ENCODE data around the gene LCE2D.

The LCE2D gene

GRCh38 chr1:152699746-152700145, 36.6 kb downstream of the LCE2D start:
- TF ChIP-seq GABPA (IDR thresholded peaks at IDR 0.05; ENCODE audit: low read depth): no peak
- no peak for TF ChIP-seq CTCF (IDR thresholded peaks at IDR 0.05; ENCODE audit: insufficient read depth, low read length)
- TF ChIP-seq REST (IDR thresholded peaks at IDR 0.05; ENCODE audit: insufficient replicate concordance, low read depth): no peak
- TF ChIP-seq SPI1 (IDR thresholded peaks at IDR 0.05; ENCODE audit: borderline replicate concordance, low read depth): no peak
- TF ChIP-seq POLR2AphosphoS5 (IDR thresholded peaks at IDR 0.05; ENCODE audit: low read depth): no peak
- H3K4me3 ChIP-seq (replicated peaks; ENCODE audit: insufficient read depth, low read length): no peak overlapping the region
- H3K27me3 ChIP-seq (ENCODE audit: insufficient read depth, poor library complexity, severe bottlenecking): peaks cover 2% of the 10 kb centered on the region
- no peak overlapping the region for H3K27ac ChIP-seq (replicated peaks)
- no peak for DNase-seq (ENCODE audit: low read depth in 1 of 2, low spot score in 1 of 2)

- H3K4me3 ChIP-seq (replicated peaks; ENCODE audit: insufficient read depth, low read length): no peak within 1 kb of the TSS
- no peak for TF ChIP-seq GABPA (IDR thresholded peaks at IDR 0.05; ENCODE audit: low read depth)
- no peak for TF ChIP-seq POLR2AphosphoS5 (IDR thresholded peaks at IDR 0.05; ENCODE audit: low read depth)
- TF ChIP-seq SPI1 (IDR thresholded peaks at IDR 0.05; ENCODE audit: borderline replicate concordance, low read depth): no peak
- no peak for TF ChIP-seq REST (IDR thresholded peaks at IDR 0.05; ENCODE audit: insufficient replicate concordance, low read depth)
- TF ChIP-seq CTCF (IDR thresholded peaks at IDR 0.05; ENCODE audit: insufficient read depth, low read length): no peak
- DNase-seq (ENCODE audit: low read depth in 1 of 2, low spot score in 1 of 2): no peak
- H3K27me3 ChIP-seq (ENCODE audit: insufficient read depth, poor library complexity, severe bottlenecking): peaks cover 4% of the 10 kb centered on the region
- H3K27ac ChIP-seq (replicated peaks): no peak within 1 kb of the TSS
Measured at GRCh38 chr1:152707860-152708259, 44.7 kb downstream of the LCE2D start, which contains the start of gene LCE4A. LCE4A (plus strand) TSS chr1:152708160; CDS start chr1:152709076, 916 bp downstream.
